HS-5 (cell line): ENCODE data around the gene VEGFA.
"Not testable (repeated sequence)": the region's sequence is repeated elsewhere in the genome, so short reads cannot be mapped to it uniquely, and the experiment has no call there.

Experiments used
- DNase-seq: peaks from one replicate; pipeline ENCODE4 v3.0.0-alpha.2; 2012; ENCODE audit warnings: low read depth

VEGFA gene

DNA sequence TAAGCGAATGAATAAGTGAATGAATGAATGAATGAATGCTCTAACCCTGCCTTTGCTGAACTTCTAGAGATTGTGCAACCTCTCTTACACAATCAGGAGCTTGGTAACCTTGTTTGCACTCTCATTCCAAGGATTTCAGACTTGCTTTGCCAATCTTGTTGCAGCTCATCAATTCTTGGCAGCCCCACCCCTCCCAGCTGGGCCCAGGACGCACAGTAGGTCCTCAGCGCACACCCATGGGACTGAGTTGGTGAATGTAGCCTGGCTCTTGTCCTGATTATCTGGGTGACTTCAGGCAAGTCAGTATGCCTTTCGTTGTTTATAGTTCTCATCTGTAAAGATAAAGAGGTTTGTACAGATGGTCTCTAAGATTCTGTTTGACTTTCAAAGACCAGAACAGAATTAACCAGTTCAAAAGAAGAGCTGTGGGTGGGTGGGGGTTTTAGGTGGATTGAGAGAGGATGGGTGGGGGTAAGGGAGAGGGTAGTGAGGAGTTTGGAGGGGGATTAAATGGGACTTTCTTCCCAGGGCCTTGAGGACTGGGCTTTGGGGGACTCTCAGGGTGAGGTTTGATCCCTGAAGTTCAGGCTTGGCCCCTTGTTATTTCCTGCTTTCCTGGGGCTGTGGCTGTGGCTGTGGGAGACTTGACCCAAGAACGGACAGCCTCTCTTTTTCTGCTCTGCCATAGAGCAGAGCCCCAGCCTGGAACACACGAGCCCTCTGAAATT lies 33.2 kb downstream of the VEGFA start:
- DNase-seq: no peak

DNA sequence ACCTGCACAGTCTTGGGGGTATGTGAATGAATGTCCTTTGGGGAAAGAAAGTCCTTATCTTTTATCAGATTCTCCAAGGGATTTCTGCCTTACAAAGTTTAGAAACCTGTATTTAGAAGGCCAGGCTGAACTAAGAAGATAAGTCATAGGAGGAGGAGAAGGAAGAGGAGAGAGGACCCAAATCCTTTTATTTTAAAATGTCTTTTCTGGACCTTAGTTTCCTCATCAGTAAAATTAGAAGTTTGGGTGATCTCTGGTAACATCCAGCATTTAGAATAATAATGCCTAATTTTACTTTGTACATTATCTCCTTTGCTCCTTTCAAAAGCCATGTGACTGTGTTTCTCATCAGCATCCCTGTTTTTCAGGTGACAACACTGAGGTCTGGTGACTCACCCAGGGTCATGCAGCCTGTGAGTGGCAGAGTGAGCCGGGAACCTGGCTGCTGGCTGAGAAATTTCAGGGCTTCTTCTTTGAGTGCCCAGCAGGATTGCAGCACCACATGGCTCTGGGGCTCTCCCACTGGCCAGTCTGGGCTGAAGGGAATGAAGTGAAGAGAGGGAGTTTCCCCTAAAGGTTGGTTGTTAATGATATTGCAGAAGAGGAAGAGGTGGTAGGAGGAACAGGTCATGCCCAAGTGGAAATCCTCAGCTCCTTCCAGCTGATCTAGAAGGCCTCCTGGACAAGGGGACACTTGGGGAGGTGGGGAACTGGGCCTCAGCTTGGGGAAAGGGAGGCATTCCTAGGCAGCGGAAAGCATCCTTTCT lies 34.0 kb downstream of the VEGFA start:
- no peak for DNase-seq

DNA sequence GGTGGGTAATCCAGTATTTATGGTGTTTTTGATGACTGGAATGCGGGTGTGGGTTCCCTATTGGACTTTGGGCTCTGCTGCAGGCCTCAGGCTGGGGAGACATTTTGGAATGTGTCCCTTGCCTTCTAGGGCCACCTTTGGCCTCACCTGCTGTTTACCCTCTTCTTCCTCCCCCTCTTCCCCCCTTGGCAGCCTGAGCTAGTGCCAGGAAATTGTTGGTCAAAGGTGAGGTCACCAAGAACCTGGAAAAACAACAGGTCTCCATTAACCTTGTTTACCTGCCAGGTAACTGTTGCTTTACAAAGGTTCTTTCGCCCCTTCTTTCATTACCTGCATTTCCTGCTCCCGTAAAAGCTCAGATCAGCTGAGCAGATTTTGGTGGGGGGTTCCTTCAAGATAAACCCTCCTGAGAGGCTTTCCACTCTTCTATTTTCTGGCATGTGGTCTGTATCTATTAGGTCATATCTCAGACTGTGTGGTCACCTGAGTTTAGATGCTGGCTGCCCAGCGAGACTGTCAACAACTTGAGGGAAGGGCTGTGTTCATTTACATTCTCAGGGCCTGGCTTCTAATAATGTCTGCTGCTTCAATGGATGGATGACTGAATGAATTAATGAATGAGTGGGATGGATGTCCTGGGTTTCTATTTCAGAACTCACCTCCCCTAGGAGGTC lies 34.7 kb downstream of the VEGFA start:
- DNase-seq: no peak

DNA sequence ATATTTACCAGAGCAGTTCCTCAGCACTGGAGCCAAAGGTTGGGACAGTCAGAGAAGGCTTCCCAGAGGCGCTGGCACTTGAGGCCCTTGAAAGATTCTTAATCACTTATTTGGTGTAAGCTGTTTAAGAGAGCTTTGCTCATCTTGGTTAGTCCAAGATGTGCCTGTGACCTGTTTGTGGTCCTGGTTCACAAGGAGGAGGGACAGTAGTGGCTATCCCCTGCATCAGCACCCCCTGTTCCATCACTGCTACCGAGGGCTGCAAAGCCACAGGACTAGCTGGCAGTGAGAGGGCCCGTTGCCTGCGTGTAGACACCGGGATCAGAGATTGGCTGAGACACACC lies 35.7 kb downstream of the VEGFA start:
- no peak for DNase-seq

DNA sequence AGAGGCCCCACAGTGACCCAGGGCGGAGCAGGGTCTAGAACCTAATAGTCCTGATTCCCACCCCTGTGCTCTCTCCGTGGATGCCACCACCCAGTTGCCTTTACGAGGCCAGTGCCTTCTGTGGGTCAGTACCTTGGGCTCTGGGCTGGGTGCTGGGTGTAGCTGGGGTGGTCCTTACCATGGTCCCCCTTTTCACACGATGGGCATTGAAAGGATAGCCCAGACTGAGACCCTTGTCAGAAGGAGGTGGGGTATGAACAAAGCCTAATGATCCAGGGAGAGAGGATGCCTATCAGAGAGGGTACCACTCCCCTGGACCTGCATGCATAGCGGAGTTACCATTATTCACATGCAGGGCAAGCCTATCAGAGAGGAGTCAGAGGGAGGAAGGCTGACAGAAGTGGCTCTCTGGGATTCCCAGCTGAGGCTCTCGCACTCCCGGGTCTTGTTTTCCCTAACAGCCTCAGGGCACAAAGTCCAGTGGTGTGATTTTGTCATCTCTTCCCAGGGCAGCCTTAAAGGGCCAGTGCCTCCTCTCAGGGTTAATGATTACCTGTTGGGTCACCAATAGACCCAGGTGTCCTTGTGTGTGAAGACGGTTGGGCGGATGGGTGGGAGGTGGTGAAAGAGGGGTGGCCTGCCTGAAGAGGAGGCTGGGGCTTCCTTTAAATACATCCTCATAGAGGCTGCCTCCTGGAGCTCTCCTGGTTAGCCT lies 36.2 kb downstream of the VEGFA start:
- no peak for DNase-seq

DNA sequence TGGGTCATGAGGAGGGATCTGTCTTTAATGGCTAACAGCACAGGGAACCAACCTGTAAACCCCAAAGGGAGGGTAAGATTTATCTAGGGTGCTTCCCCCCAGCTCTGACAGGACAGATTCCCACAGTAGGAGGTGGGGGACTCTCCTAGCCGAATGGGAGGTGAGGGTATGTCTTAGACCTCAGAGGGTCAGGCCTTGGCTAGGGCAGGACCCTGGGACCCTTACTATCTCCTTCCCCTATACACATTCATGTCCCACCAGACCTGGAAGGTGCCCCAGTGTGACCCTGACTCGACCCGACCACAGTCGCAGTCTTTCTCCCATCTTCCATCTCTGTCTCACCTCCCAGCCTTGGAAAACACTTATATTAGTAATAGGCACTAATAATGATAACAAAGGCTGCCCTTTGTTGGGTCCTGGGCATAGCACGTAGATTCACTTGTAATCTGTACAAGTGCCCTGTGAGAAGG lies 36.8 kb downstream of the VEGFA start:
- no peak for DNase-seq

DNA sequence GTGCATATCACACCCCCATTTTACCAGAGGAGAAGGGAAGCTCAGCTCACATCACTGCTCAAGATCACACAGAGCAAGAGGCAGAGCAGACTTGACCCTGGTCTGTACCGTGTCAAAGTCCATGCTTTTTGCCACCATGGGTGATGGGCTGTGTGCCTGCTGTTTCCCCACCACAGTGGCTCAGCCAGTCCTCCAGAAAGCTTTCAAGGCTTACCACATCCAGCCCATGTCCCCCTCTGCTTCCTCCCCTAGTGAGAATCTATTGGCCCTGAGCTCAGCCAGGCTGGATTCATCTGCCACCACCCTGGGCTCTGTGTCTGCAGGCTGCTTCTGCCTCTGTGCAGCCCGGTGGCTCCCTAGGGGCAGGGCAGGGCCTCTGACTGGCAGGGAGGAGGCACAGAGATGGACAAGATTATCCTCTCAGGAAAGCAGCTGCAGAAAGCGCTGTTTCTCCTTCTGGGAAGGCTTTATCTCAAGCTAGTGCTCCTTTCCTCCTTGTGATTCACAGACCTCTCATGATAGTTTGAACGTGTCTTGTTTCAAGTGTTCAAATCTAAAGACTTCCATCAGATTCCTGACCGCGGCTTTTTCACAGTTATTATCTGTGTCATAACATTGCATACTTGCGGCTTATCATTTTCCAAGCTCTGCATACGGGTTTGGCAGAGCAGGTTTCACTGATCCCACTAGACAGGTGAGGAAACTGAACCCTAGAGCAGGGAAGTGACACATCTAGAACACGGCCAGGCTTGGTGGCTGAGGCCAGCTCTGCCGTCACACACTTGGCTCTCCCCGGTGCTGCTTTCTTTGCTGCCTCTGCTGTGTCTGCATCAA lies 37.4 kb downstream of the VEGFA start:
- DNase-seq: no peak

DNA sequence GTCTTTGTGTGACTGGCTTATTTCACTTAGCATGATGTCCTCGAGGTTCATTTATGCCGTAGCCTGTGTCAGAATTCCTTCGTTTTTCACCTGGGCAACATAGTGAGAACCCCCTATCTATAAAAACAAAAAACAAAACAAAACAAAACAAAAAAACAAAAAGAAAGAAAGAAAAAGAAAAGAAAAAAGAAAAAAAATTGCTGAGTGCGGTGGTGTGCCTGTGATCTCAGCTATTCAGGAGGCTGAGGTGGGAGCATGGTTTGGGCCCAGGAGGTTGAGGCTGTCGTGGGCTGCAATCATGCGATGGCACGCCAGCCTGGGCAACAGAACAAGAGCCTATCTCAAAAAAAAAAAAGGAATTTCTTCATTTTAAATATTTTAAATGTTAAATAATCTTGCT lies 38.4 kb downstream of the VEGFA start:
- no peak for DNase-seq

DNA sequence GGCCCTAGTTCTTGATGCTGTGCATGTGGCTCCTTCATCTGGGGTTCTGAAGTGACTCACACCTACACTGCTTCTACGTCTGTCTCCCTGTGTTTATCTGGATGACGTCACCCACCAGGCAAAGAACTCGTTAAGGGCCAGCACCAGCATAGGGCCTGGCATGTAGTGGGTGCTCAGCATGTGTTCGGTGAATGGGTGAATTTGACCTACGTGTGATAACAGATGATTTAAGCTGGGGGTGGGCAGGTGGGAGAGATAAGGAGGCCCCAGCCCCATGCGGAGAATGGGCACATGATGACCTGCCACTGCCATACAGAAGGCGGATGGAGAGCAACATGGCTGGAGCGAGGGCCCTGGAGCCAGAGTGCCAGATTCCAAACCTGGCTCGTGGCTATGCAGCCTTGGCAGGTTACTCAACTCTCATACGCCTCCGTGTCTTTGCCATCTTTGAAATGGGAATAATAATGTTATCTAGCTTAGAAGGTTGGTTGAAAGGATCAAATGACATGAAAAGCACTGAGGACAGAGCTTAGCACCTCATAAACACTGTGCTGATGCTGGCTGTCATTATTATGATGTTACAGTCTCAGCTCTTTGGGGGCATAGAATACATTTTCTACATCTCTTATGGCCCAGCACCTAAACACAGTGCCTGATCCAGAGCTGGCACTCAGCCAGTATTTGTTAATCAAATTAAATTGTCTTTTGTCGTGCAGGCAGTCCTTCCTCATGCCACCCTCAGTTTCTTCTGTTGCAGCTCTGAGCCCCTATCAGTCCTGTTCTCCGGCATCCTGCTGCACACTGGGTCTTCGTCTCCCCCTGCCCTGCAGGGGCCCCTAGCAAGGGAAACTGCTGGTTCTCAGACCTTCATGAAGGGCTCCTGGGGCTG lies 39.6 kb downstream of the VEGFA start:
- DNase-seq: no peak

DNA sequence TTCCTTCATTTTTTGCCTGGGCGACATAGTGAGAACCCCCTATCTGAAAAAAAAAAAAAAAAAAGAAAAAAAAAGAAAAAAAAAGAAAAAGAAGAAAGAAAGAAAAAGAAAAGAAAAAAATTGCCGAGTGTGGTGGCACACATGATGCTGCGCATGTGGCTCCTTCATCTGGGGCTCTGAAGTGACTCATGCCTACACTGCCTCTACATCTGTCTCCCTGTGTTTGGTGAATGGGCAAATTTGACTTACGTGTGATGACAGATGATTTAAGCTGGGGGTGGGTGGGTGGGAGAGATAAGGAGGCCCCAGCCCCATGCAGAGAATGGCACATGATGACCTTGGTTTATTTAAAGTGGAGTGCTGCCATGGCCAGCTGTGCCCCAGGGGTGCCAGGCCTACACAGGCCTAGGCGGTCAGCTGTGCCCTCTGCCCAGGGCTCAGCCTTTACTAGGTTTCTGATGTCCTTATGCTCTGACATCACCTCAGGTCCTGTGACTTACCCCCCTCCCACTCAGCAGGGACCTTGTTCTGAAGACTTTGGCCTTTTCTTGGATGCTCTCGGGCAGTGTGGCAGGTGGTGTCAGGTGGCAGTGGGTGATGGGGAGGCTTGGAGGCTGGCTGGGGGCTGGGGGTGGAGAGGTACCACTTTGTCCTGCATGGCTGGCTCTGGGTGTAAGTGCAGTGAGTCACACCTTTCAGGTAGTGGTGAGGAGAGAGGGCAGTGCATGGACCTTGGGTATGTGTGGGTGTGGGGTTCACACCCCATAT lies 41.1 kb downstream of the VEGFA start:
- DNase-seq: no peak

DNA sequence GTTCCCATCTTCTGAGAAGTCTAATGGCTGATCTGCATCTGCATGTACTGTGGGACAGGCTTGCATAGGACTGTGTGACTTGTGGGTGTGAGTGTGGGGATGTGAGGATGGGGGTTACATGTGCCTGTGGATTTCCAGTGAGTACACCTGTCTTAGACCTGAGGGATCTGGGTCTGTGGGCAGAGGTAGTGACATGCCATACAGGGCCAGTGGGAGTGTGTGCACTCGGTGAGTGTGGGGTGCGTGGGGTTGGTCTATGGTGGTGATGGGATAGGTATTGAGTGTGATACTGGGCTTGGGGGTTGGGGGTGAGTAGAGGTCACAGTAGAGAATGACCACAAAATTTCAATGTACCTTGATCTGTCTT lies 41.7 kb downstream of the VEGFA start:
- DNase-seq: no peak

DNA sequence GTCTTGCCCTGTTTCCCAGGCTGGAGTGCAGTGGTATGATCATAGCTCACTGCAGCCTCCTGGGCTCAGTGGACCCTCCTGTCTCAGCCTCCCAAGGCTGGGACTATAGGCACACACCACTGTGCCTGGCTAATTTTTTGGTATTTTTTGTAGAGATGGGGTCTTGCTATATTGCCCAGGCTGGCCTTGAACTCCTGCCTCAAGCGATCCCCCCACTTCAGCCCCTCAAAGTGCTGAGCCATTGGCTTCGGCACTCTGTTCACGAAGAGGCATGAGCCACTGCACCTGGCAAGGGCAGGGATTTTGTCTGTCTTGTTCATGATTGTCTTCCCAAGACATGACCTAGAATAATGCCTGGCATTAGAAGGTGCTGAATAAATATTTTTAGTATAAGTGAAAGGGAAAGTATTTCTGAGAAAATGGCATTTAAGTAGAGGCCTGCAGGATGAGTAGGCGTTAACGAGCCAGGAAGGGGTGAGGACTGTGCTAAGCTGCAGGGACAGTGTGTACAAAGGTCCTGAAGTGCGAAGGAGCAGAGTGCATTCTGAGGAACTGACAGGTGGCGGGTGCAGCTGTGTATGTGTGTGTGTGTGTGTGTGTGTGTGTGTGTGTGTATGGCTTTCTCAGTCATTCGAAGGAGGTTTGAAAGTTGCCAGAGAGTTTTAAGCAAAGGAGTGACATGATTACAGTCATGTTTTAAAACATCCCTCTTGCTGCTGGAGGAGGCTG lies 43.0 kb downstream of the VEGFA start:
- DNase-seq: no peak

DNA sequence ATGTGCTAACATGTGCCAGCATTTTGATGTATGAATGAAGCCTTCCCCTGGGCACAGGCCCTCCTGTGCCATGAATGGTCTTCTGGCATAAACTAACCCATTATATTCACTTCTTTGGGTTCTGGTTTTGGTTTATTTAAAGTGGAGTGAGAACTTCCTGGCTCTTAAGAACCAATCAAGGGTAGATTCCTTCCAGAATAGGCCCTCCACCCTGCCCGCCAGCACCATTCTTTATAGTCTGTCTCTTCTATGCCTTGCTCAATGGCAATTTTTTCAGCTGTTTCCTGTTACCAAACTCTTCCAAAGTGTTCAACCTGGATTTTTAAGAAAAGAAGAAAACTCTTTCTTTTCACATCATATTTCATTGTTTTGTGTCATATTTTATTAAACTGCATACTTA lies 44.1 kb downstream of the VEGFA start:
- DNase-seq: no peak

DNA sequence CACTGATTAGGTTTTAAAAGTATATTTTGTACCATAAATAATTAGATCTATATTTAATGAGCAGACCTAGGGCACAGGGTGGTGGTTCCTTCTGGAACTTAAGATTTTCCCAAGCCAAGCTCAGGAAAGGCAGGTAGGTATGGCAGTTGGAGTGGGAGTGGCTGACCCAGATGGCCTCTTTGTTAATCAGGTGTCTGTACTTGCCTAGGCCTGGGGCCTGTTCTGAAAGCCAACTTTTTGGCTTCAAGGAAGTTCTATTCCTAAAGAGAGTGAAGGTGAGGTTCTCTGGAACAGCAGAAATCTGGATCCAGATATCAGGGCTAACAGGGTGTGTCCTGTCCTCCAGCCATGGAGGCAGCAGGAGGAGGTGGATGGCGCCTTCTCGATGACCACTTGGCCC lies 44.9 kb downstream of the VEGFA start:
- DNase-seq: no peak

DNA sequence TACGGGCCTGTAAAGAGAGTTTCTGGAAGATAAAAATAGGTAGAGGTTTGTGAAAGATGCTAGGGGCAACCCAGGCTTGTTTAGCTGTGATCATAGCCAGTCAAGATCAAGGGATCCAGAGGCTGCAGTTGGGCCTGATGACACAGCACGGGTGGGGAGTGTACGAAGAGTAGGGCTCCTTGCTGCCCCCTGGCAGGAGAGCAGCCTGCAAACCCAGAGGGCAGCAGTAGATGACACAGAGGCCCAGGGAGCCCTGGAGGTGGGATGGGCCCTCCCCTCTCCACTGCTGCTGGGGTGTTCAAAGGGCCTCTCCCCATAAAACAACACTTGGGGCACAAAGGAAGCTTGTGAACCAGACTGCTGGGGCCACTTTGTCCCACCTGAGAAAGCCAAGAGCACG lies 47.2 kb downstream of the VEGFA start:
- no peak for DNase-seq

DNA sequence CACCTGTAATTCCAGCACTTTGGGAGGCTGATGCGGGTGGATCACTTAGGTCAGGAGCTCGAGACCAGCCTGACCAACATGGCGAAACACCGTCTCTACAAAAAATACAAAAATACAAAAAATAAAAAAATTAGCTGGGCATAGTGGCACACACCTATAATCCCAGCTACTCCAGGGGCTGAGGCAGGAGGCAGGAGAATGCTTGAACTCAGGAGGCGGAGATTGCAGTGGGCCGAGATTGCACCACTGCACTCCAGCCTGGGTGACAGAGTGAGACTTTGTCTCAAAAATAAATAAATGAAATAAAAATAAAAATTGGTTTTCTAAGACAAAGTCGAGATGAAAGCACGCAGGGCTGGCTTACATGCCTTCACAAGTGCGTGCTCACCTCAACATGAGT lies 49.0 kb downstream of the VEGFA start:
- not testable (repeated sequence) for DNase-seq

DNA sequence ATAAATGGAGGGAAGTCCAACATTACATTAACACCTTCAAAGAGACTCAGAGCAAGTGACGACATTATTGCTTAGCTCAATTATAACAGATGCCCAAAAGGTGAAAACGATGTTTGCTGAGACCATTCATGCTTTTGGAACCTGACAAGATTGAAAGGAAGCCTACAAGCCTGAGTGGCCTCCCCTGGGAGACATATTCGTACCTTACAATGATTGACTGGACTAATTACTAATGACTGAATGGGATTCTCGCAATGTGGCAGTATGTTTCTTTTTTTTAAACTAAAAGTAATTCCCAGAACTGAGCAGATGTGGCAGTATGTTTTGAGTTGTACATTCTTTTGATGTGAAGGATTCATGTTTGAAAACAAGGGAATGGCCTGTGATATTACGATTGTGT lies 49.9 kb downstream of the VEGFA start:
- no peak for DNase-seq

DNA sequence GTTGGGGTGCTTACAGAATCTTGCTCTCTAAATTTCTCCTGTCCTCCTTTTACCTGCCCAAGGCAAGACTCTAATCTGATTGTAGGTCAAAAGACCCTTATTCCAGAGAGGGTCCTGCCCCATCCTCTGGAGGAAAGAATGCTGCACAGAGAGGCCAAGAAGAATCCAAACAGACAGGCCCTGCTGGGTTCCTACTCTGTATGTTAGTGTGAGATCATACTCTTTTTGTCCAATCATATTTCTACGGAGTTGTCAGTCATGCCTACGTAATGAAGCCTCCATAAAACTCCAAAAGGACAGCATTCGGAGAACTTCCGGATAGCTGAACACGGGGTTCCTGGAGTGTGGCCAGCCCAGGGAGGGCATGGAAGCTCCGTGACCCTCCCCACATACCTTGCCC lies 50.5 kb downstream of the VEGFA start:
- DNase-seq: no peak
